K562 (cell line): ENCODE results near the gene UIMC1. TPM values are rescaled to one million over a fixed set of nuclear protein-coding genes. Genes with fewer than 3 reads are reported as not detected.

ENCODE experiments used
- ARNT ChIP-seq, 2 experiments: fragments of 450-650 bp; IDR thresholded peaks; 2 replicates each; pipeline ENCODE4 v1.6.1; 2016; ENCODE audit warnings: mild to moderate bottlenecking in 1 of 2
- ASH1L ChIP-seq: fragments of 450-650 bp; IDR thresholded peaks from 2 replicates; pipeline ENCODE4 v1.6.1; 2018; ENCODE audit warnings: borderline replicate concordance, mild to moderate bottlenecking, low read depth; ENCODE audit not compliant: partially characterized antibody
- BMI1 ChIP-seq: fragments of 150-350 bp; IDR thresholded peaks from 2 replicates; pipeline ENCODE4 v1.6.1; 2014; ENCODE audit warnings: low read length
- DEAF1 ChIP-seq: fragments of 450-650 bp; formaldehyde crosslinking; IDR thresholded peaks from 2 replicates; pipeline ENCODE4 v1.4.0; 2020; ENCODE audit warnings: mild to moderate bottlenecking, moderate library complexity
- DMBX1 ChIP-seq: fragments of 250-450 bp; sonication (Bioruptor Pico); IDR thresholded peaks from 2 replicates; pipeline ENCODE4 v1.8.0; 2022; ENCODE audit warnings: inconsistent platforms, mild to moderate bottlenecking, moderate library complexity, borderline replicate concordance
- DPF2 ChIP-seq: fragments of 450-650 bp; IDR thresholded peaks from 2 replicates; pipeline ENCODE4 v1.6.1; 2016
- ELF4 ChIP-seq: fragments of 450-650 bp; formaldehyde crosslinking; IDR thresholded peaks from 2 replicates; pipeline ENCODE4 v1.4.0; 2022; ENCODE audit warnings: missing genetic modification characterization
- FOXK1 ChIP-seq: sonication (generic); formaldehyde crosslinking; IDR thresholded peaks from 2 replicates; pipeline ENCODE4 v1.8.0; 2022; ENCODE audit warnings: missing genetic modification reagents, mild to moderate bottlenecking, borderline replicate concordance
- JUN ChIP-seq, 2 experiments: sonication (generic) in 1 of 2; formaldehyde crosslinking in 1 of 2; IDR thresholded peaks; 2 replicates each; pipeline versions ENCODE4 v1.6.1 to v1.8.0; 2012 to 2022; ENCODE audit warnings: borderline replicate concordance in 2 of 2, mild to moderate bottlenecking in 2 of 2, improper control_type of control experiment in 1 of 2, low read depth in 1 of 2, low read length in 1 of 2, missing genetic modification reagents in 1 of 2
- MCM5 ChIP-seq: fragments of 450-650 bp; IDR thresholded peaks from 2 replicates; pipeline ENCODE4 v1.6.1; 2016; ENCODE audit warnings: low read depth
- NCOA4 ChIP-seq: fragments of 450-650 bp; IDR thresholded peaks from 2 replicates; pipeline ENCODE4 v1.6.1; 2018; ENCODE audit warnings: mild to moderate bottlenecking; ENCODE audit not compliant: partially characterized antibody
- POLR2A ChIP-seq: fragments of 450-650 bp; conservative IDR thresholded peaks from 2 replicates; pipeline ENCODE4 v1.6.1; 2016
- SP2 ChIP-seq: IDR thresholded peaks from 2 replicates; pipeline ENCODE4 v1.6.1; 2011; ENCODE audit warnings: mild to moderate bottlenecking, low read depth, low read length, moderate library complexity; ENCODE audit not compliant: poor library complexity, severe bottlenecking; ENCODE audit errors: extremely low read depth
- SRF ChIP-seq, 2 experiments: fragments of 250-450, 450-650 bp in 1 of 2; sonication (Bioruptor Pico) in 1 of 2; sonication (generic) in 1 of 2; formaldehyde crosslinking; IDR thresholded peaks; 2 replicates each; pipeline versions ENCODE4 v1.5.0 to v1.5.1; 2020 to 2022; ENCODE audit warnings: mild to moderate bottlenecking in 1 of 2, missing genetic modification reagents in 1 of 2
- STAT5B ChIP-seq: fragments of 250-450 bp; sonication (Bioruptor Pico); IDR thresholded peaks from 2 replicates; pipeline ENCODE4 v1.8.0; 2021; ENCODE audit warnings: mild to moderate bottlenecking, inconsistent platforms
- TCF7L2 ChIP-seq: fragments of 150-350 bp; IDR thresholded peaks from 2 replicates; pipeline ENCODE4 v1.6.1; 2016; ENCODE audit warnings: low read depth, mild to moderate bottlenecking, low read length, moderate library complexity
- TGIF2 ChIP-seq: sonication (generic); formaldehyde crosslinking; IDR thresholded peaks from 2 replicates; pipeline ENCODE4 v1.8.1; 2022; ENCODE audit warnings: mild to moderate bottlenecking, missing genetic modification reagents, moderate library complexity
- TOE1 ChIP-seq, 2 experiments: fragments of 450-650 bp in 1 of 2; sonication (generic) in 1 of 2; formaldehyde crosslinking in 1 of 2; IDR thresholded peaks; 2 replicates each; pipeline versions ENCODE4 v1.7.1 to v1.8.0; 2016 to 2022; ENCODE audit warnings: borderline replicate concordance in 2 of 2, mild to moderate bottlenecking in 2 of 2, antibody characterized with exemption in 1 of 2, inconsistent platforms in 1 of 2, low read depth in 1 of 2, missing genetic modification reagents in 1 of 2, moderate library complexity in 1 of 2
- ZFPM2 ChIP-seq: fragments of 250-450 bp; sonication (Bioruptor Pico); IDR thresholded peaks from 2 replicates; pipeline ENCODE4 v1.5.1; 2022; ENCODE audit warnings: mild to moderate bottlenecking
- ZNF140 ChIP-seq: fragments of 250-450 bp; sonication (Bioruptor Pico); IDR thresholded peaks from 2 replicates; pipeline ENCODE4 v1.8.0; 2021; ENCODE audit warnings: moderate library complexity, mild to moderate bottlenecking, inconsistent platforms
- ZNF282 ChIP-seq: sonication (generic); formaldehyde crosslinking; IDR thresholded peaks from 2 replicates; pipeline ENCODE4 v1.8.1; 2023; ENCODE audit warnings: missing genetic modification reagents
- ZNF79 ChIP-seq: fragments of 250-450 bp; sonication (Bioruptor Pico); IDR thresholded peaks from 2 replicates; pipeline ENCODE4 v1.4.0; 2020; ENCODE audit warnings: low read depth, mild to moderate bottlenecking, moderate library complexity
- ZNF830 ChIP-seq: fragments of 250-450 bp; sonication (Bioruptor Pico); IDR thresholded peaks from 2 replicates; pipeline ENCODE4 v1.5.0; 2021; ENCODE audit warnings: mild to moderate bottlenecking
- polyA plus RNA-seq, 8 experiments: library from polyadenylated mRNA; depleted of rRNA in 4 of 8; stranded (reverse) in 5 of 8; unstranded in 3 of 8; fragments of >200 nt; fragmentation: Nextera tagmentation in 2 of 8; fragmentation: Illumina TruSeq in 1 of 8; extraction: Ambion mirVana in 2 of 8; extraction: Trizol in 1 of 8; gene quantifications; 2 replicates each; pipeline versions ENCODE4 v1.2.1 to v1.2.3, GENCODE V29; 2011 to 2014; ENCODE audit warnings: inconsistent platforms in 1 of 8, missing spikeins in 1 of 8
- total RNA-seq, 7 experiments: library from RNA; depleted of rRNA in 6 of 7; stranded (reverse); fragments of >200 nt in 6 of 7; fragmentation: Illumina TruSeq in 2 of 7; extraction: Trizol in 2 of 7; gene quantifications; 2 replicates each; pipeline versions ENCODE4 v1.2.1 to v1.2.3, GENCODE V29; 2011 to 2021; ENCODE audit warnings: low replicate concordance in 1 of 7
- TF ChIP-seq, protein P1 (sequence below), 3 experiments: fragments of 200-800 bp in 1 of 3; fragments of 250-450 bp in 1 of 3; fragments of 450-650 bp in 1 of 3; sonication (Bioruptor Pico) in 1 of 3; sonication (Bioruptor generic) in 1 of 3; formaldehyde crosslinking in 1 of 3; IDR thresholded peaks; 2 replicates each; pipeline versions ENCODE4 v1.6.1 to v1.8.0; 2016 to 2022; ENCODE audit warnings: mild to moderate bottlenecking in 2 of 3, missing genetic modification characterization in 2 of 3, missing compliant biosample characterization in 1 of 3, moderate library complexity in 1 of 3

The UIMC1 gene
- total and polyA plus RNA-seq, 9 of the 15 experiments (the other 6 are each of a cell fraction or from before 2014, with no cell fraction given), result 14.9 to 51.7 (median 36.8) TPM

- TF ChIP-seq SP2 (no peak), TCF7L2 (peak; percentile 39; the same call in 1 of the 2 replicates), ASH1L (no peak), POLR2A (no peak), ELF4 (CRISPR knock-in tag) (peak; percentile 91), DPF2 (peak; percentile 100), ZNF140 (CRISPR knock-in tag) (no peak), TOE1 (IDR thresholded peaks at IDR 0.05; ENCODE audit: borderline replicate concordance) (peak; percentile 63; the same call in 1 of the 2 replicates), TOE1 (CRISPR knock-in tag; IDR thresholded peaks at IDR 0.05; ENCODE audit: borderline replicate concordance, low read depth) (no peak), MCM5 (no peak), FOXK1 (CRISPR knock-in tag) (peak; percentile 77; the same call in 1 of the 2 replicates), DEAF1 (peak; percentile 62), TGIF2 (CRISPR knock-in tag) (no peak), JUN (IDR thresholded peaks at IDR 0.05; ENCODE audit: borderline replicate concordance, low read depth, low read length) (peak; percentile 78), JUN (CRISPR knock-in tag; IDR thresholded peaks at IDR 0.05; ENCODE audit: borderline replicate concordance) (0 out of 2 replicates have a peak, but pooled peaks have one; percentile 73), ZNF282 (no peak), SRF (CRISPR knock-in tag; IDR thresholded peaks at IDR 0.05) (no peak), ZNF79 (CRISPR knock-in tag) (0 out of 2 replicates have a peak, but pooled peaks have one; percentile 56), BMI1 (no peak), ARNT (IDR thresholded peaks at IDR 0.05) (peak; percentile 77 to 80; a peak in 3 of 4 replicates), NCOA4 (no peak), STAT5B (CRISPR knock-in tag) (no peak), ZNF830 (no peak), DMBX1 (CRISPR knock-in tag) (peak; percentile 87), ZFPM2 (CRISPR knock-in tag) (no peak)
- TF ChIP-seq, protein P1, sequence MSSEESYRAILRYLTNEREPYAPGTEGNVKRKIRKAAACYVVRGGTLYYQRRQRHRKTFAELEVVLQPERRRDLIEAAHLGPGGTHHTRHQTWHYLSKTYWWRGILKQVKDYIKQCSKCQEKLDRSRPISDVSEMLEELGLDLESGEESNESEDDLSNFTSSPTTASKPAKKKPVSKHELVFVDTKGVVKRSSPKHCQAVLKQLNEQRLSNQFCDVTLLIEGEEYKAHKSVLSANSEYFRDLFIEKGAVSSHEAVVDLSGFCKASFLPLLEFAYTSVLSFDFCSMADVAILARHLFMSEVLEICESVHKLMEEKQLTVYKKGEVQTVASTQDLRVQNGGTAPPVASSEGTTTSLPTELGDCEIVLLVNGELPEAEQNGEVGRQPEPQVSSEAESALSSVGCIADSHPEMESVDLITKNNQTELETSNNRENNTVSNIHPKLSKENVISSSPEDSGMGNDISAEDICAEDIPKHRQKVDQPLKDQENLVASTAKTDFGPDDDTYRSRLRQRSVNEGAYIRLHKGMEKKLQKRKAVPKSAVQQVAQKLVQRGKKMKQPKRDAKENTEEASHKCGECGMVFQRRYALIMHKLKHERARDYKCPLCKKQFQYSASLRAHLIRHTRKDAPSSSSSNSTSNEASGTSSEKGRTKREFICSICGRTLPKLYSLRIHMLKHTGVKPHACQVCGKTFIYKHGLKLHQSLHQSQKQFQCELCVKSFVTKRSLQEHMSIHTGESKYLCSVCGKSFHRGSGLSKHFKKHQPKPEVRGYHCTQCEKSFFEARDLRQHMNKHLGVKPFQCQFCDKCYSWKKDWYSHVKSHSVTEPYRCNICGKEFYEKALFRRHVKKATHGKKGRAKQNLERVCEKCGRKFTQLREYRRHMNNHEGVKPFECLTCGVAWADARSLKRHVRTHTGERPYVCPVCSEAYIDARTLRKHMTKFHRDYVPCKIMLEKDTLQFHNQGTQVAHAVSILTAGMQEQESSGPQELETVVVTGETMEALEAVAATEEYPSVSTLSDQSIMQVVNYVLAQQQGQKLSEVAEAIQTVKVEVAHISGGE (CRISPR knock-in tag; IDR thresholded peaks at IDR 0.05), result no peak; a peak in 1 of 6 replicates
Observed at GRCh38 chr5:176994460-176995121, 12.0 kb downstream of the UIMC1 start (continued).
